H9 (cell line): ENCODE data around the gene TRH. TPM values are rescaled to one million over a fixed set of nuclear protein-coding genes. Genes with fewer than 3 reads are reported as not detected.

Experiments
- DNase-seq: peaks from one replicate; pipeline ENCODE4 v3.0.0-alpha.2; 2017
- H2AFZ ChIP-seq: one replicate; pipeline ENCODE4 v1.6.1; 2013; ENCODE audit warnings: mild to moderate bottlenecking, low read length, control low read depth, moderate library complexity
- H2AK5ac ChIP-seq: 2 replicates; pipeline ENCODE4 v1.6.1; 2013; ENCODE audit warnings: low read length, control low read depth, mixed read lengths; ENCODE audit not compliant: insufficient read length
- H2BK120ac ChIP-seq: one replicate; pipeline ENCODE4 v1.6.1; 2013; ENCODE audit warnings: low read depth, mild to moderate bottlenecking, low read length, control low read depth, inconsistent platforms; ENCODE audit not compliant: poor library complexity, severe bottlenecking
- H2BK12ac ChIP-seq: 2 replicates; pipeline ENCODE4 v1.6.1; 2013; ENCODE audit warnings: low read length, control low read depth, mixed read lengths, low read depth; ENCODE audit not compliant: insufficient read length
- H2BK15ac ChIP-seq: 2 replicates; pipeline ENCODE4 v1.6.1; 2013; ENCODE audit warnings: low read depth, low read length, control low read depth
- H2BK20ac ChIP-seq: one replicate; pipeline ENCODE4 v1.6.1; 2013; ENCODE audit warnings: low read depth, mild to moderate bottlenecking, low read length, control low read depth, inconsistent platforms; ENCODE audit not compliant: poor library complexity, severe bottlenecking
- H2BK5ac ChIP-seq: 2 replicates; pipeline ENCODE4 v1.6.1; 2013; ENCODE audit warnings: low read length, control low read depth, mixed read lengths; ENCODE audit not compliant: insufficient read length
- H3K14ac ChIP-seq: 2 replicates; pipeline ENCODE4 v1.6.1; 2013; ENCODE audit warnings: low read length, control low read depth; ENCODE audit not compliant: insufficient read depth
- H3K18ac ChIP-seq: 2 replicates; pipeline ENCODE4 v1.6.1; 2013; ENCODE audit warnings: low read depth, mild to moderate bottlenecking, mixed read lengths, low read length, control low read depth; ENCODE audit not compliant: insufficient read length
- H3K23ac ChIP-seq: 2 replicates; pipeline ENCODE4 v1.6.1; 2013; ENCODE audit warnings: low read length, control low read depth, mixed read lengths, low read depth; ENCODE audit not compliant: insufficient read length
- H3K23me2 ChIP-seq: 2 replicates; pipeline ENCODE4 v1.6.1; 2013; ENCODE audit warnings: low read depth, mild to moderate bottlenecking, mixed read lengths, low read length, control low read depth; ENCODE audit not compliant: insufficient read length, poor library complexity, severe bottlenecking
- H3K27ac ChIP-seq: 2 replicates; pipeline ENCODE4 v1.5.1; 2013; ENCODE audit warnings: low read length, control low read depth, mixed read lengths, low read depth; ENCODE audit not compliant: insufficient read length
- H3K27me3 ChIP-seq: 2 replicates; pipeline ENCODE4 v1.6.1; 2013; ENCODE audit warnings: low read length, control low read depth, inconsistent platforms; ENCODE audit not compliant: insufficient read depth
- H3K4ac ChIP-seq: 2 replicates; pipeline ENCODE4 v1.6.1; 2013; ENCODE audit warnings: low read depth, mild to moderate bottlenecking, control low read depth, inconsistent platforms, low read length, moderate library complexity
- H3K4me1 ChIP-seq: 2 replicates; pipeline ENCODE4 v1.6.1; 2013; ENCODE audit warnings: low read length, control low read depth, inconsistent platforms; ENCODE audit not compliant: insufficient read depth
- H3K4me2 ChIP-seq: 2 replicates; pipeline ENCODE4 v1.6.1; 2013; ENCODE audit warnings: low read length, control low read depth, mixed read lengths; ENCODE audit not compliant: insufficient read length, insufficient read depth
- H3K56ac ChIP-seq: 2 replicates; pipeline ENCODE4 v1.6.1; 2013; ENCODE audit warnings: low read depth, mild to moderate bottlenecking, mixed read lengths, low read length, control low read depth; ENCODE audit not compliant: insufficient read length
- H3K79me1 ChIP-seq: 2 replicates; pipeline ENCODE4 v1.6.1; 2013; ENCODE audit warnings: low read depth, mild to moderate bottlenecking, moderate library complexity, low read length, control low read depth, inconsistent platforms; ENCODE audit not compliant: insufficient read depth, poor library complexity, severe bottlenecking
- H3K79me2 ChIP-seq: 2 replicates; pipeline ENCODE4 v1.6.1; 2013; ENCODE audit warnings: low read length, control low read depth, inconsistent platforms; ENCODE audit not compliant: insufficient read depth
- H3K9ac ChIP-seq: 2 replicates; pipeline ENCODE4 v1.6.1; 2013; ENCODE audit warnings: low read length, control low read depth, mixed read lengths; ENCODE audit not compliant: insufficient read length; ENCODE audit errors: extremely low read depth
- H3K9me3 ChIP-seq: one replicate; pipeline ENCODE4 v1.6.1; 2013; ENCODE audit warnings: low read depth, low read length, inconsistent platforms; ENCODE audit not compliant: control insufficient read depth
- H3T11ph ChIP-seq: one replicate; pipeline ENCODE4 v1.6.1; 2013; ENCODE audit warnings: mild to moderate bottlenecking, low read length, control low read depth, inconsistent platforms
- H4K20me1 ChIP-seq: one replicate; pipeline ENCODE4 v1.6.1; 2013; ENCODE audit not compliant: control insufficient read depth, insufficient read length, insufficient read depth
- H4K5ac ChIP-seq: 2 replicates; pipeline ENCODE4 v1.6.1; 2013; ENCODE audit warnings: low read depth, mild to moderate bottlenecking, mixed read lengths, low read length, control low read depth; ENCODE audit not compliant: insufficient read length
- H4K8ac ChIP-seq: replicated peaks from 2 replicates; pipeline ENCODE4 v1.6.1; 2013; ENCODE audit warnings: low read length, control low read depth, mixed read lengths, low read depth; ENCODE audit not compliant: insufficient read length
- H4K91ac ChIP-seq: 2 replicates; pipeline ENCODE4 v1.6.1; 2013; ENCODE audit warnings: low read depth, mild to moderate bottlenecking, moderate library complexity, mixed read lengths, low read length, control low read depth; ENCODE audit not compliant: insufficient read length
- H3K27ac Mint-ChIP-seq, 3 experiments: 2 replicates in 2 of 3; 3 replicates in 1 of 3; pipeline ENCODE4 v1.8.0; 2020 to 2021; ENCODE audit warnings: mixed read lengths in 3 of 3, mild to moderate bottlenecking in 1 of 3, moderate library complexity in 1 of 3
- H3K27me3 Mint-ChIP-seq: 2 replicates; pipeline ENCODE4 v1.8.0; 2021; ENCODE audit warnings: low read depth, mild to moderate bottlenecking, moderate library complexity, mixed read lengths
- H3K36me3 Mint-ChIP-seq, 3 experiments: 2 replicates in 2 of 3; 3 replicates in 1 of 3; pipeline ENCODE4 v1.8.0; 2020 to 2021; ENCODE audit warnings: low read depth in 3 of 3, mixed read lengths in 3 of 3; ENCODE audit not compliant: insufficient read depth in 1 of 3
- H3K4me1 Mint-ChIP-seq, 2 experiments: 2 replicates each; pipeline ENCODE4 v1.8.0; 2020; ENCODE audit warnings: mixed read lengths in 2 of 2
- H3K4me3 Mint-ChIP-seq, 2 experiments: 2 replicates in 1 of 2; 3 replicates in 1 of 2; pipeline ENCODE4 v1.8.0; 2020 to 2021; ENCODE audit warnings: mild to moderate bottlenecking in 2 of 2, mixed read lengths in 2 of 2, moderate library complexity in 1 of 2
- H3K9me3 Mint-ChIP-seq, 2 experiments: 2 replicates in 1 of 2; 3 replicates in 1 of 2; pipeline ENCODE4 v1.8.0; 2020; ENCODE audit warnings: mild to moderate bottlenecking in 2 of 2, mixed read lengths in 2 of 2, moderate library complexity in 1 of 2
- WGBS: extraction: QIAGEN DNeasy Blood & Tissue Kit; methylation state at CpG from one replicate; pipeline ENCODE4 v1.1.7; 2013; ENCODE audit warnings: missing lambda C conversion rate, low lambda C conversion rate, mixed read lengths; ENCODE audit not compliant: insufficient read length; ENCODE audit errors: extremely low coverage; 5-methylcytosine and 5-hydroxymethylcytosine counted together
- total RNA-seq: library from RNA; stranded (reverse); gene quantifications from 2 replicates; pipeline ENCODE4 v1.2.1, GENCODE V29; 2021
- TF ChIP-seq, protein P1 (sequence below): fragments of 200-600 bp; sonication (generic); conservative IDR thresholded peaks from 3 replicates; pipeline ENCODE4 v1.8.0; 2021; ENCODE audit warnings: antibody characterized with exemption, mild to moderate bottlenecking

TRH gene
- total RNA-seq, 1 experiment from 2014 or later = not detected

DNA sequence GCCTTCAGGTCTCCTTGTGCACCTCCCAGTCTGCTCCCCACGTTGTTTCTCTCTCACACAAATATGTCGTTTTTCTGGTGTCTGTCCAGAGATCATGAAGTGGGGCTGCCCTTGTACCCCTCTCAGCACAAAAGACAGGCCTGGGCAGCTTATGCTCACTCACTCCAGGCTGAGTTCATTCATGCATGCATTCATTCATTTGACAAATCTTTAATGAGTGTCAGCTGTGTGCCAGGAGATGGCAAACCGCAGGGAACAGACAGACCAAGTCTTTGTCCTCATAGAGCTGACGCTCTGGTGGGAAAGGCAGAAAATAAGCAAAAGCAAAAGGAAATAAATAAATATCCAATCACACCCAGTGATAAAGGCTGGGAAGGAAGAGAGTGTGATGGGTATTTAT, 7.6 kb upstream of the TRH start:
- H2BK12ac ChIP-seq = no peak overlapping the region
- H2BK15ac ChIP-seq = no peak overlapping the region
- H2BK120ac ChIP-seq = no peak overlapping the region
- H4K8ac ChIP-seq = no peak overlapping the region
- no peak overlapping the region for H2BK5ac ChIP-seq
- no peak overlapping the region for H3T11ph ChIP-seq
- H3K4me1 ChIP-seq = no peaks in the 10 kb centered on the region
- no peak overlapping the region for H3K4me2 ChIP-seq
- peaks cover 13% of the 10 kb centered on the region in 2 experiments for H3K4me1 Mint-ChIP-seq
- H4K20me1 ChIP-seq = no peaks in the 10 kb centered on the region
- no peak overlapping the region for H3K4me3 Mint-ChIP-seq
- no peaks in the 10 kb centered on the region for H3K36me3 Mint-ChIP-seq
- no peak overlapping the region for H3K23ac ChIP-seq
- WGBS = no CpG with 5 or more reads among the region's 4 CpGs
- H4K5ac ChIP-seq = no peak overlapping the region
- H3K56ac ChIP-seq = no peak overlapping the region
- H4K91ac ChIP-seq = no peak overlapping the region
- no peak overlapping the region for H2BK20ac ChIP-seq
- no peak overlapping the region for H3K27ac Mint-ChIP-seq
- H3K9me3 Mint-ChIP-seq = peaks cover 0 to 4% of the 10 kb centered on the region in 2 experiments; a peak in 1 of 5 replicates
- H2AK5ac ChIP-seq = no peak overlapping the region
- H3K23me2 ChIP-seq = peaks cover 4% of the 10 kb centered on the region
- H3K27me3 Mint-ChIP-seq = peaks cover 84% of the 10 kb centered on the region
- H3K9me3 ChIP-seq = no peaks in the 10 kb centered on the region
- no peaks in the 10 kb centered on the region for H3K79me1 ChIP-seq
- H3K18ac ChIP-seq = no peak overlapping the region
- H3K4ac ChIP-seq = no peak overlapping the region
- no peak for DNase-seq
- TF ChIP-seq, protein P1, sequence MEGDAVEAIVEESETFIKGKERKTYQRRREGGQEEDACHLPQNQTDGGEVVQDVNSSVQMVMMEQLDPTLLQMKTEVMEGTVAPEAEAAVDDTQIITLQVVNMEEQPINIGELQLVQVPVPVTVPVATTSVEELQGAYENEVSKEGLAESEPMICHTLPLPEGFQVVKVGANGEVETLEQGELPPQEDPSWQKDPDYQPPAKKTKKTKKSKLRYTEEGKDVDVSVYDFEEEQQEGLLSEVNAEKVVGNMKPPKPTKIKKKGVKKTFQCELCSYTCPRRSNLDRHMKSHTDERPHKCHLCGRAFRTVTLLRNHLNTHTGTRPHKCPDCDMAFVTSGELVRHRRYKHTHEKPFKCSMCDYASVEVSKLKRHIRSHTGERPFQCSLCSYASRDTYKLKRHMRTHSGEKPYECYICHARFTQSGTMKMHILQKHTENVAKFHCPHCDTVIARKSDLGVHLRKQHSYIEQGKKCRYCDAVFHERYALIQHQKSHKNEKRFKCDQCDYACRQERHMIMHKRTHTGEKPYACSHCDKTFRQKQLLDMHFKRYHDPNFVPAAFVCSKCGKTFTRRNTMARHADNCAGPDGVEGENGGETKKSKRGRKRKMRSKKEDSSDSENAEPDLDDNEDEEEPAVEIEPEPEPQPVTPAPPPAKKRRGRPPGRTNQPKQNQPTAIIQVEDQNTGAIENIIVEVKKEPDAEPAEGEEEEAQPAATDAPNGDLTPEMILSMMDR = no peak
- peaks cover 45% of the 10 kb centered on the region; the same call in 1 of the 2 replicates for H3K27me3 ChIP-seq
- H2AFZ ChIP-seq = no peak overlapping the region
- no peak overlapping the region for H3K9ac ChIP-seq
- no peak overlapping the region for H3K27ac ChIP-seq
- no peaks in the 10 kb centered on the region for H3K79me2 ChIP-seq
- no peak overlapping the region for H3K14ac ChIP-seq
